H1 (cell line): ENCODE data around the gene GPR156. TPM values are rescaled to one million over a fixed set of nuclear protein-coding genes. Genes with fewer than 3 reads are reported as not detected.

Experiments used
- ASH2L ChIP-seq: fragments of 200-600, 300-600 bp; sonication (generic); IDR thresholded peaks from one replicate; pipeline ENCODE4 v1.7.1; 2017; ENCODE audit warnings: low read length
- CBX5 ChIP-seq: fragments of 300-800, 300-1000 bp; sonication (generic); IDR thresholded peaks from 2 replicates; pipeline ENCODE4 v1.7.1; 2016; ENCODE audit warnings: antibody characterized with exemption, low read length, low read depth
- CEBPB ChIP-seq: IDR thresholded peaks from 2 replicates; pipeline ENCODE4 v1.6.1; 2012; ENCODE audit warnings: low read depth, low read length
- EGR1 ChIP-seq: IDR thresholded peaks from 2 replicates; pipeline ENCODE4 v1.6.1; 2011; ENCODE audit warnings: low read depth, low read length, borderline replicate concordance
- MAX ChIP-seq: IDR thresholded peaks from 2 replicates; pipeline ENCODE4 v1.6.1; 2012; ENCODE audit warnings: inconsistent platforms
- SIN3A ChIP-seq, 2 experiments: IDR thresholded peaks in 1 of 2; conservative IDR thresholded peaks in 1 of 2; 2 replicates each; pipeline ENCODE4 v1.6.1; 2011 to 2012; ENCODE audit warnings: low read length in 2 of 2, improper control_type of control experiment in 1 of 2, low read depth in 1 of 2, mild to moderate bottlenecking in 1 of 2
- polyA plus RNA-seq, 7 experiments: library from polyadenylated mRNA; depleted of rRNA in 3 of 7; stranded (reverse) in 5 of 7; unstranded in 2 of 7; fragments of >200 nt in 5 of 7; fragments of 200-250 nt in 2 of 7; gene quantifications; 1 replicate in 5 of 7; 2 replicates in 1 of 7; 4 replicates in 1 of 7; pipeline versions ENCODE4 v1.2.1 to v1.2.3, GENCODE V29; 2011 to 2013; ENCODE audit warnings: missing spikeins in 2 of 7, mixed read lengths in 2 of 7
- total RNA-seq: library from RNA; stranded (reverse); fragmentation: NEBNext Ultra II Directional; extraction: Animal tissue kit (Norgen Biotek cat#: 25700); gene quantifications from 2 replicates; pipeline ENCODE4 v1.2.1, GENCODE V29; 2021
- TF ChIP-seq, protein P1 (sequence below), 3 experiments: IDR thresholded peaks; 1 replicate in 2 of 3; 2 replicates in 1 of 3; pipeline versions ENCODE4 v1.5.1 to v1.6.1; 2011; ENCODE audit warnings: low read length in 3 of 3, mild to moderate bottlenecking in 3 of 3, inconsistent platforms in 2 of 3, low read depth in 1 of 3, moderate library complexity in 1 of 3; ENCODE audit not compliant: insufficient read depth in 1 of 3; ENCODE audit errors: control extremely low read depth in 1 of 3

Gene GPR156
- total and polyA plus RNA-seq, 2 of the 8 experiments (the other 6 are each of a cell fraction or from before 2014, with no cell fraction given): 1.6 to 1.8 TPM

- TF ChIP-seq, protein P1, sequence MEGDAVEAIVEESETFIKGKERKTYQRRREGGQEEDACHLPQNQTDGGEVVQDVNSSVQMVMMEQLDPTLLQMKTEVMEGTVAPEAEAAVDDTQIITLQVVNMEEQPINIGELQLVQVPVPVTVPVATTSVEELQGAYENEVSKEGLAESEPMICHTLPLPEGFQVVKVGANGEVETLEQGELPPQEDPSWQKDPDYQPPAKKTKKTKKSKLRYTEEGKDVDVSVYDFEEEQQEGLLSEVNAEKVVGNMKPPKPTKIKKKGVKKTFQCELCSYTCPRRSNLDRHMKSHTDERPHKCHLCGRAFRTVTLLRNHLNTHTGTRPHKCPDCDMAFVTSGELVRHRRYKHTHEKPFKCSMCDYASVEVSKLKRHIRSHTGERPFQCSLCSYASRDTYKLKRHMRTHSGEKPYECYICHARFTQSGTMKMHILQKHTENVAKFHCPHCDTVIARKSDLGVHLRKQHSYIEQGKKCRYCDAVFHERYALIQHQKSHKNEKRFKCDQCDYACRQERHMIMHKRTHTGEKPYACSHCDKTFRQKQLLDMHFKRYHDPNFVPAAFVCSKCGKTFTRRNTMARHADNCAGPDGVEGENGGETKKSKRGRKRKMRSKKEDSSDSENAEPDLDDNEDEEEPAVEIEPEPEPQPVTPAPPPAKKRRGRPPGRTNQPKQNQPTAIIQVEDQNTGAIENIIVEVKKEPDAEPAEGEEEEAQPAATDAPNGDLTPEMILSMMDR (IDR thresholded peaks at IDR 0.05; ENCODE audit: control extremely low read depth in 1 of 3, insufficient read depth in 1 of 3, low read depth in 1 of 3, low read length in 3 of 3): no peak
- TF ChIP-seq MAX (no peak), CEBPB (no peak), ASH2L (no peak), SIN3A (conservative IDR thresholded peaks at IDR 0.05 in 1 of 2, IDR thresholded peaks at IDR 0.05 in 1 of 2; ENCODE audit: low read depth in 1 of 2, low read length in 2 of 2) (no peak), CBX5 (no peak), EGR1 (no peak)
These were observed 155.1 kb downstream of the GPR156 start (continued) for GRCh38 chr3:120129718-120130513.
